HuH-7.5 (cell line): ENCODE results near the gene HIPK2.

Source experiments
- DNase-seq: peaks from one replicate; pipeline ENCODE4 v3.0.0; 2011; ENCODE audit warnings: low spot score

The HIPK2 gene

GRCh38 chr7:139648941-139649425 is 128.8 kb downstream of the HIPK2 start:
- DNase-seq, result no peak

DNA sequence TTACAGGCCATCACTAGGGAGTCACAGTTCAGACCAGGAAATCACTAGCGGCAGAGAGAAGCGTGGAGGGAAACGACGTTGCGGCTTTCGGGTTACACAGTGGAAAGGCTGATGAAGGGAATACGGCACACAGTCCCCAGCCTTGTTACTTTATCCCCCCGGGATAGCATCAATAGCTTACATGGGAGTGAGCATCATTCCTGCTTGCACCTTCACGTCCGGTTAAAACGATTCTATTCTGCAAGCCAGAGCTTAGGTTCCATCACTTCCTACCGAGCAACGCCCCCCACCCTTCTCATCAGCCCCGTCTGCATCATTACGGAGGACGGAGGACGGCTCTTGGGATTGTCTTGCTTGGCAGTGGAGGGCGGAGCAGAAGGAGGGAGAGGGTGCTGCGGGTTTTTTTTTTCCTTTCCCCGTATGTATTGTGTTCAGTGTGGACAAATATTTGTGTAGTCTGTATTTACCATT is 129.4 kb downstream of the HIPK2 start:
- DNase-seq, result no peak

GRCh38 chr7:139647814-139648390 is 129.9 kb downstream of the HIPK2 start:
- no peak for DNase-seq

DNA sequence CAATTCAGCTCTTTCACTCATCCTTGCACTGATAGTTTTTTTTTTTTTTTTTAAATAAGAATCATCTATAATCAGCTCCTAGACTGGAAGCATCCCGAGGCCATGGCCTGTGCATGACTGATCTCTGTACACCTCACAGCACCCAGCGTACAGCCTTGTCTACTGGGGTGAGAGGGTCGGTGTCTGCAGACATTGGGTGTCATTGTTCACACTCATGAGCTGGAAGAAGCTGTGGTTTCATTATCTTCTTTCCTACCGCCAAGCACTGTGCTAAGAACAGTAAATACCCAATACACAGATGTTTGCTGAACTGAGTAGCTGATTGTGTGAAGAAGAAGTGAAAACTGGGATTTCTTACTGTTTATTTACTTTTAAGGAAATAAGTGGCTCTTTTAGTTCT is 130.7 kb downstream of the HIPK2 start:
- DNase-seq, result no peak

DNA sequence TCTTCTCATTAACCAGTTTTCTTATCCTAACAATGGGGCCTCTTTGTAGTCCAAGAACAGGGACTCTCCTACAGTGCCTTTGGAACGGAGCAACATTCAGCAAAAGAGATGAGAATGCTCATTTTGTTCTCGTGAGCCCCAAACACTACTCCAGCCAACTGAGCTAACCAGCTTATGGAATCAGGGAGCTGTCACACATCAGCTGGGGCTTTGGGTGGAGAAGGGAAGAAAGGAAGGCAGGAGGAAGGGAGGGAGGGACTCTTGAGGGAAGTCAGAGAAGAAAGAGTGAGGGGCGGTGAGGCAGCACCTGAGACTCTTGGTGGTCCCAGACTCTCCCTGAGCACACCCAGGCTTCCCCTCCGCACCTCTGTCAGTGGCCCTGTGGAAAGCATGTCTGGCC is 131.2 kb downstream of the HIPK2 start:
- DNase-seq, result no peak

GRCh38 chr7:139645572-139646523 is 131.9 kb downstream of the HIPK2 start:
- DNase-seq, result peak; percentile 59

- no peak for DNase-seq
Observed at GRCh38 chr7:139643951-139644585, 133.7 kb downstream of the HIPK2 start.

- DNase-seq, result no peak
Observed at GRCh38 chr7:139642283-139642682, 135.5 kb downstream of the HIPK2 start.

- DNase-seq, result no peak
Observed at GRCh38 chr7:139641337-139641992, 136.3 kb downstream of the HIPK2 start.

DNA sequence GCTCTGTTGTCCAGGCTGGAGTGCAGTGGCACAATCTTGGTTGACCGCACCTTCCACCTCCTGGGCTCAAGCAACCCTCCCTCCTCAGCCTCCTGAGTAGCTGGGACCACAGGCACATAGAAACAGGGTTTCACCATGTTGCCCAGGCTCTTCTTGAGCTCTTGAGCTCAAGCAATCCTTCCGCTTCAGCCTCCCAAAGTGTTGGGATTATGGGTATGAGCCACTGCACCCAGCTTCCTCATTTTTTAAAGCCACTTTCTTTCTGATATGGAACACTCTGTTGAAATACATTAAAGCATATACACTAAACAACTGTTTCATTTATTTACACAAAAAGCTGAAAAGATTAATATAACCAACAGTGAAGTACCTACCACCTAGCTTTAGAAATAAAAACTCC is 137.1 kb downstream of the HIPK2 start:
- DNase-seq, result no peak

GRCh38 chr7:139639563-139639962 is 138.2 kb downstream of the HIPK2 start:
- no peak for DNase-seq

GRCh38 chr7:139635526-139636302 is 142.1 kb downstream of the HIPK2 start:
- no peak for DNase-seq

DNA sequence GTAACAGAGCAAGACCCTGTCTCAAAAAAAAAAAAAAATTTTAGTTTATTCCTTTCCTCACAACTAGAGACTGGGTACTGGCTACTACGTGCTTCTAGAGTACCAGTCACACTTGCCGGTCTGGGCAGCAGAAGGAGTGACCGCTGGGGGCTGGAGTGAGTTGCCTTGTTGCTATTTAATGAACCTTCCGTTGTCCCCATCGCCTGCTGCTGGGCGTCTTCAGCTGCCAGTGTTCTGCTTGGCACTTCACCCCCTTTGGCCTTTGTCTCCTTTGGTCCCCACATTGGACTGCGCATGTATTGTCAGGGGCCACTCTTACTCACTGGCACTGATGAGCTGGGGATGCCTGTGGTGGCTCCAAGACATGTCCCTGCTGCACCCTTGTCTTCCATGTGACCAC is 143.7 kb downstream of the HIPK2 start:
- no peak for DNase-seq

DNA sequence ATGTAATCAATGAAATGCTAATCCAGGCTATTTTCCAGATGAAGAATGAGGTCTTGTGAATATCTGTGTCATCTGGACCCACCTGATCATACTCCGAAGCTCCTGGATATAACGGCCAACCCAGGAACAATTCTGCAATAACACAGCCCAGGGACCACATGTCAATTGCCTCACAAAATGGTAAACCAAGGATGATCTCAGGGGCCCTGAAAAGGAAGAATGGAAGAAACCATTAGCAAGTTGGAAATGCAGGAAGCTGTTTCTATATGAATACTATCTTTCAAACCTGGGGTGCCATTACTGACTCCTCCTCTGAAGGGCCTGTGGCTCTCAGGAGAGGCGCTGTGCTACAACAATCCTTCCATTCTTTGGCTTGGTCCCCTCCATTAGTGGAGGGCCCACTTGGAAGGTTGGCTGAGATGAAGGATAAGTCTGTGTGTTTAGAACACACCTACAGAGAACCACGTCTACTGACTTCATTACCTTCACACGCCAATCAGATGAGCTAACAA is 146.2 kb downstream of the HIPK2 start:
- DNase-seq, result no peak

- DNase-seq, result no peak
Observed at GRCh38 chr7:139630643-139631519, 146.9 kb downstream of the HIPK2 start.

DNA sequence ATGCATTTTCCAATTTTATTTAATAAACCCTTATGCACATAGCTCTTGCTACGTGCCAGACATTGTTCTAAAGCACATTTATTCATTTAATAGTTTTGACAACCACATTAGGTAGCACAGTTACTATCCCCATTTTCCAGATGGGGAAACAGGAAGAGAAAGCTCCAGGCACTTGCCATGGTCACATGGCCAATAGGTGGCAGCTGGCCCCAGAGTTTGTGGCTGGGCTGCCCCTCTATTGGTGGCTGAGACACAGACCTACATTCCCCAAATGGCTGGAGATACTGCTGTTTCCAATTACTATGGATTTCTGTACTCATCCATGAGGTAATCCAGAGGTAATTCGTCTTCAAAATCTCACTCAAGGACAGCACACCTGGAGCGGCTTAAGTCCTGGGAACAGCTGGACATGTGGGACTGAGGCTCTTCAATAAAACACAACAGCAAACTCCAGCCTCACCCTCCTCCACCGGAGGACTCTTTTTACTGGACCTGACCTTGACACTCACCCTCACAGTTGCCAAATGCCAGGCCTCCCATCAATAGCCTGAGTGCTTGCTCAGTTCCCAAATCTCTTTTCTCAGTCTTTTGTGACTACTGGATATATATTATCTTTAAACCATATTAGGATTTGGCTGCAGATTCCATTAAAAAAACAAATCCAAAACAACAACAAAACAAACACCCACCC is 148.3 kb downstream of the HIPK2 start:
- no peak for DNase-seq

DNA sequence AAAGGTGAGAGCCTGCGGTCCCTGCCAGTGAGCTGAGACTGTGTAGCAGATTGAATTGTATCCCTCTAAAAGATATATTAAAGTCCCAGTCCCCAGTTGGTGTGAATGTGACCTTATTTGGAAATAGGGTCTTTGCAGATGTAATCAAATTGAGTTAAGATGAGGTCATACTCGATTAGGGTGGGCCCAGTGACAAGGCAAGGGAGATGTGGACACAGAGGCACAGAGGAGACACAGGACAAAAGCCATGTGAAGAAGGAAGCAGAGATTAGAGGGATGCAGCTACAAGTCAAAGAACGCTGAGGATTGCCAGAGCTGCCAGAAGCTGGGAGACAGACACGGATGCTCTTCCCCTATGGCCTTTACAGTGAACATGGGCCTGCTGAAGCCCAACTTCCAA is 150.0 kb downstream of the HIPK2 start:
- no peak for DNase-seq

DNA sequence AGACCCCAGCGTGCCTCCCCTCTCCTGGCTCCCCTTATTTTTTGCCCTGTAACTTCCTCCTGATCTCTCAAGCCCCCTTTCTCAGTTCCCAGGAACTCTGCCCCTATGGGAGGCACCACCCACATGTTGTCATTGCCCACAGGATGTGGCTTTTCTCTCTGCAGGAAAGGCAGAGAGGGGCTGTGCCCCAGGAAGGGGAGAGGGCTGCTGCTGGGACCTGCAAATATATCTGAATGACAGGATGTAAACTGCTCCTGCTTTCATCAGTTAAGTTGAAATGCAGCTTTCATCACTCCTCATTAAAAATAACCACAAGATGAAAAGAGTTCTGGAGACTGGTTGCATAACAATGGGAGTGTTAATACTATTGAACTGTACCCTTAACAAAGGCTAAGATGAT is 151.0 kb downstream of the HIPK2 start:
- DNase-seq, result no peak

DNA sequence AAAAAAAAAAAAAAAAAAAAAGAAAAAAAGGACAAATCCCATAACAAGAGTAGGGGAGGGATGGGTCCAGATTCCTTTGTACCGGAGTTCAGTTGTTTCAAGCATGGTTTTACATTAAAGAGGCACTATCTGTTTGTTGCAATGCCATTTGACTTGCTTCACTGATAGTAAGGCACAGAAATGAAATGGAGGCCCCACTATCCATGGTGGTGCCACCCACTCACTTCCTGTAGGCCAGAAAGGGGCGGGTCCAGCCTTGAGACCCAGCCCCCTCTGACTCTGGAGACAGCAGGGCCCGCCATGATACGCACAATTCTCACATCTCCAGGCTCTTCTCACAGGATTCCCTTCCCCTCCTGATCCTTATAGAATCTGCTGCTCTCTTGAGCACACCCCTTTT is 154.3 kb downstream of the HIPK2 start:
- no peak for DNase-seq
